Ovary (tissue), 9 donors: ENCODE results near the gene CACNA2D4. TPM values are rescaled to one million over a fixed set of nuclear protein-coding genes. Genes with fewer than 3 reads are reported as not detected.

ENCODE experiments used
- DNase-seq, 5 donors: peaks; one replicate each; pipeline ENCODE4 v3.0.0-alpha.2; 2019 to 2020
- H3K27ac ChIP-seq, 2 donors: fragments of 200-600 bp; one replicate each; pipeline versions ENCODE4 v1.5.1 to v1.8.0; 2019 to 2022
- H3K27me3 ChIP-seq: fragments of 200-600 bp; one replicate; pipeline ENCODE4 v1.8.0; 2022
- H3K36me3 ChIP-seq: fragments of 200-600 bp; sonication (generic); one replicate; pipeline ENCODE4 v1.5.1; 2019
- H3K4me1 ChIP-seq: one replicate; pipeline ENCODE4 v1.8.1; 2013; ENCODE audit warnings: mild to moderate bottlenecking, moderate library complexity; ENCODE audit not compliant: insufficient read depth
- H3K4me3 ChIP-seq: fragments of 200-600 bp; sonication (generic); one replicate; pipeline ENCODE4 v1.5.1; 2017
- H3K9me3 ChIP-seq, 2 donors: fragments of 200-600 bp in 1 of 2; sonication (generic) in 1 of 2; one replicate each; pipeline versions ENCODE4 v1.5.1 to v1.8.1; 2013 to 2019; ENCODE audit warnings: mild to moderate bottlenecking in 1 of 2, moderate library complexity in 1 of 2
- CTCF ChIP-seq, 3 donors: fragments of 450-650 bp in 2 of 3; fragments of 200-600 bp in 1 of 3; IDR thresholded peaks; one replicate each; pipeline versions ENCODE4 v1.5.1 to v1.8.0; 2016 to 2022; ENCODE audit warnings: antibody characterized with exemption in 3 of 3, mild to moderate bottlenecking in 1 of 3
- EP300 ChIP-seq: sonication (generic); formaldehyde crosslinking; IDR thresholded peaks from one replicate; pipeline ENCODE4 v1.6.1; 2017; ENCODE audit warnings: antibody characterized with exemption
- POLR2A ChIP-seq: fragments of 450-650 bp; IDR thresholded peaks from one replicate; pipeline ENCODE4 v1.6.1; 2017; ENCODE audit warnings: antibody characterized with exemption, mild to moderate bottlenecking, moderate library complexity
- WGBS, 3 donors: extraction: QIAGEN DNeasy Blood & Tissue Kit in 1 of 3; methylation state at CpG; one replicate each; pipeline versions ENCODE4 v1.1.5 to v1.1.7; 2013 to 2017; 5-methylcytosine and 5-hydroxymethylcytosine counted together
- intact Hi-C, 4 donors: fragments of 100-400 bp; cut with DNase I; formaldehyde crosslinking; loops; one replicate each; pipeline versions ENCODE4 v1.11.0 to v1.15.1; 2022 to 2023
- polyA plus RNA-seq, 2 donors: library from polyadenylated mRNA; stranded (reverse); fragments of 200-250 nt in 1 of 2; fragments of 350-450 nt in 1 of 2; fragmentation: Illumina TruSeq in 1 of 2; extraction: RNeasy Lipid Tissue Mini Kit (QIAGEN cat#74804) in 1 of 2; gene quantifications; one replicate each; pipeline ENCODE4 v1.2.3, GENCODE V29; 2013 to 2014
- total RNA-seq, 7 donors: library from RNA; depleted of rRNA in 2 of 7; stranded (reverse); fragments of >200 nt in 2 of 7; fragmentation: NEBNext Ultra II Directional in 3 of 7; extraction: Animal tissue kit (Norgen Biotek cat#: 25700) in 3 of 7; gene quantifications; one replicate each; pipeline versions ENCODE4 v1.1.0 to v1.2.4, GENCODE V29; 2016 to 2023
- donor health status: DM: no; HTN: no; CAD: no; lungs with moderate emphysema.
- donor health status: DM: no; HTN: no; CAD: no.
- donor health status: Bipolar disorder and iron deficiency.
- donor health status: DM: yes; HTN: yes; CAD: no.
- donor health status: DM: no; HTN: no; CAD: no.
- donor health status: DM: yes; HTN: yes; CAD: no.

The CACNA2D4 gene
- total and polyA plus RNA-seq, 9 donors, result 2.1 to 6.8 (median 3.2) TPM

DNA sequence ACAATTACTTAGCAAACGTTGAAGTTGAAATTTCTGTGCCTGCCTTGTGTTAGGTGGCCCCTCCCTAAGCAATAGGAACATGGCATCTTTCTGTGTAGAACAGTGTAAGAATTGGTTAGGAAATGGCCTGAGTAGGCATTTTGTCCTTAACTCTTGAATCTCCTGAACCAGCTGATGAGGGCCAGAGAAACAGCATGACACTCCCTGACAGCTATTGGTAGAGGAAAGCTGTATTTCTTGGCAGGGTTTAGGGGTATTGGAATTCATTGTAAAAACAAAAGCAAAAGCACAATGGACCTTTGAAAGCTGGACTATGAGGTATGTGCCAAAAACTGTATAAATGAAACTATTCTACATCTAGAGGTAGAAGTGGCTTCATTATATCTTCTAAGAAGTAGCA lies 138.7 kb downstream of the CACNA2D4 start:
- 23 to 43% (median 34%) methylated on average over 1 of the region's 1 CpG for WGBS, 3 donors
- H3K9me3 ChIP-seq, result no peaks in the 10 kb centered on the region
- H3K27me3 ChIP-seq, result no peaks in the 10 kb centered on the region
- H3K4me1 ChIP-seq, result no peaks in the 10 kb centered on the region
- H3K4me3 ChIP-seq, result no peak overlapping the region
- no peak for DNase-seq
- intact Hi-C loops, result no loop called here
- no peak overlapping the region for H3K27ac ChIP-seq
- no peaks in the 10 kb centered on the region for H3K36me3 ChIP-seq
- TF ChIP-seq CTCF (IDR thresholded peaks at IDR 0.05) (no peak), POLR2A (no peak), EP300 (no peak)

DNA sequence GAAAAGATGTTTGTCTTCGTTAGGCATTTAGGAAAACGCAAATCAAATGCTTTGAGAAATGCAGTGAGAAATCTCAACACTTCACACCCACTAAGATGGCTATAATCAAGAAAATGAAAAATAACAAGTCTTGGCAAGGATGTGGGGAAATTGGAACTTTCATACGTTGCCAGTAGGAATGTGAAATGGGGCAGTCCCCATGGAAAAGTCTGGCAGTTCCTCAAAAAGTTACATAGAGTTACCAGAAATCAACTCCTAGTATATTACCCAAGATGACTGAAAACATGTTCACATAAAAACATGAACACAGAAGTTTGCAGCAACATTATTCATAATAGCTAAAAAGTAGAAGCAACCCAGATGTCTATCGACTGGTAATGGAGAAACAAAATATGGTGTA lies 139.5 kb downstream of the CACNA2D4 start:
- WGBS, 3 donors, result 78 to 85% (median 82%) methylated on average over 4 of the region's 4 CpGs
- H3K4me3 ChIP-seq, result no peak overlapping the region
- TF ChIP-seq POLR2A, result no peak
- no peak for TF ChIP-seq CTCF (IDR thresholded peaks at IDR 0.05)
- no peak for TF ChIP-seq EP300
- intact Hi-C loops, result no loop called here
- H3K36me3 ChIP-seq, result no peaks in the 10 kb centered on the region
- H3K9me3 ChIP-seq, result no peaks in the 10 kb centered on the region
- no peaks in the 10 kb centered on the region for H3K27me3 ChIP-seq
- no peaks in the 10 kb centered on the region for H3K4me1 ChIP-seq
- no peak for DNase-seq
- no peak overlapping the region for H3K27ac ChIP-seq

DNA sequence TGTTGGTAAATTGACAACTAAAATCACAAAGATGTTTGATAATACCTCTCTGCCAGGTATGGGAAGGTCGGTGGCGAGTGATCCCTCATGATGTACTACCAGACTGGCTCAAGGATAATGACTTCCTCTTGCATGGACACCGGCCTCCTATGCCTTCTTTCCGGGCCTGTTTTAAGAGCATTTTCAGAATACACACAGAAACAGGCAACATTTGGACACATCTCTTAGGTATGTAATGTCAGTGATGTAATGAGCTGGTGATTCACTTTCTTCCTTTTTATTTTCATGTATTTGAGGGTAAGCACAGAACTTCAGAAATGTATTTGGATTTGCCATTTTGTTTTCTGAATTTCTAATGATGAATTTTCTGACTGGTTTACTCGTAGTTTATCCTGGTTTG lies 140.7 kb downstream of the CACNA2D4 start:
- H3K27ac ChIP-seq, result no peak overlapping the region
- H3K27me3 ChIP-seq, result no peaks in the 10 kb centered on the region
- H3K4me3 ChIP-seq, result no peak overlapping the region
- WGBS, 3 donors, result 90 to 91% (median 90%) methylated on average over 5 of the region's 5 CpGs
- H3K4me1 ChIP-seq, result no peaks in the 10 kb centered on the region
- no peak for DNase-seq
- intact Hi-C loops, result no loop called here
- H3K9me3 ChIP-seq, result no peaks in the 10 kb centered on the region
- TF ChIP-seq POLR2A (no peak), CTCF (IDR thresholded peaks at IDR 0.05) (no peak), EP300 (no peak)
- H3K36me3 ChIP-seq, result no peaks in the 10 kb centered on the region

- H3K27ac ChIP-seq, result no peak overlapping the region
- intact Hi-C loops, result no loop called here
- no peaks in the 10 kb centered on the region for H3K4me1 ChIP-seq
- H3K4me3 ChIP-seq, result no peak overlapping the region
- no peaks in the 10 kb centered on the region for H3K36me3 ChIP-seq
- WGBS, 3 donors, result 88 to 89% (median 89%) methylated on average over 4 of the region's 4 CpGs
- no peaks in the 10 kb centered on the region for H3K27me3 ChIP-seq
- H3K9me3 ChIP-seq, result no peaks in the 10 kb centered on the region
- no peak for DNase-seq
- TF ChIP-seq EP300 (no peak), CTCF (IDR thresholded peaks at IDR 0.05) (no peak), POLR2A (no peak)
Measured at GRCh38 chr12:1776170-1776921, 142.1 kb downstream of the CACNA2D4 start.
